PC-3 (cell line): ENCODE measurements around the gene FXYD3.

Source experiments
- CTCF ChIP-seq: fragments of 300-600 bp; sonication (generic); conservative IDR thresholded peaks from 2 replicates; pipeline ENCODE4 v1.5.1; 2017; ENCODE audit warnings: antibody characterized with exemption, low read depth, mild to moderate bottlenecking, low read length
- EZH2 ChIP-seq: fragments of 300-600 bp; sonication (generic); IDR thresholded peaks from one replicate; pipeline ENCODE4 v1.6.1; 2017; ENCODE audit warnings: antibody characterized with exemption, mild to moderate bottlenecking, low read length; ENCODE audit not compliant: unreplicated experiment
- EZH2phosphoT487 ChIP-seq: fragments of 300-600 bp; sonication (generic); IDR thresholded peaks from 2 replicates; pipeline ENCODE4 v1.6.1; 2018; ENCODE audit warnings: mild to moderate bottlenecking, antibody characterized with exemption, low read length, borderline replicate concordance

GRCh38 chr19:35124098-35125060 lies 8.8 kb downstream of the FXYD3 start:
- TF ChIP-seq CTCF (no peak), EZH2 (no peak), EZH2phosphoT487 (no peak)
